ENCODE data around the gene SLC9C1. TPM values are rescaled to one million over a fixed set of nuclear protein-coding genes. Genes with fewer than 3 reads are reported as not detected.

Gene SLC9C1
- total RNA-seq, 1 donor = 0.45 TPM

DNA sequence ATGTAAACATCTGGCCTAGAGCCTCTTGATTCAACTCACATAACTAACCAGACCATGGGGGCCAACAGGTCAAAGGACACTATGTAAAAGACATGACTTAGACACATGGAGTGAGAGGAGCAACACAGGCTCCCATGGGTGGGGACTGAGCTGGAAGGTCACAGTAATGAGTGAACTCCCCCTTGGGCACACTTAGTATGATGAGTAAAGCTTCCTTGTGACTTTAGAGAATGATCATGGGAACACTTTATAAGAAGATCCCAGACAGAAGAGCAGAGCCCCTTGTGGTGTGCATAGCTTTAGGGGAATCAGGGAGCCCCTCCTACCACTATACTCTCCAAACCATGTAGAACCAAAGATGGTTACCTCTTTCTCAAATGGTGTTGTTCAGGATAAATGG, 171.1 kb downstream of the SLC9C1 start:
- no peak overlapping the region for H3K4me3 ChIP-seq (ENCODE audit: low read depth, low read length)
- no peak for DNase-seq (ENCODE audit: low read depth)
- TF ChIP-seq, protein P1, sequence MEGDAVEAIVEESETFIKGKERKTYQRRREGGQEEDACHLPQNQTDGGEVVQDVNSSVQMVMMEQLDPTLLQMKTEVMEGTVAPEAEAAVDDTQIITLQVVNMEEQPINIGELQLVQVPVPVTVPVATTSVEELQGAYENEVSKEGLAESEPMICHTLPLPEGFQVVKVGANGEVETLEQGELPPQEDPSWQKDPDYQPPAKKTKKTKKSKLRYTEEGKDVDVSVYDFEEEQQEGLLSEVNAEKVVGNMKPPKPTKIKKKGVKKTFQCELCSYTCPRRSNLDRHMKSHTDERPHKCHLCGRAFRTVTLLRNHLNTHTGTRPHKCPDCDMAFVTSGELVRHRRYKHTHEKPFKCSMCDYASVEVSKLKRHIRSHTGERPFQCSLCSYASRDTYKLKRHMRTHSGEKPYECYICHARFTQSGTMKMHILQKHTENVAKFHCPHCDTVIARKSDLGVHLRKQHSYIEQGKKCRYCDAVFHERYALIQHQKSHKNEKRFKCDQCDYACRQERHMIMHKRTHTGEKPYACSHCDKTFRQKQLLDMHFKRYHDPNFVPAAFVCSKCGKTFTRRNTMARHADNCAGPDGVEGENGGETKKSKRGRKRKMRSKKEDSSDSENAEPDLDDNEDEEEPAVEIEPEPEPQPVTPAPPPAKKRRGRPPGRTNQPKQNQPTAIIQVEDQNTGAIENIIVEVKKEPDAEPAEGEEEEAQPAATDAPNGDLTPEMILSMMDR (IDR thresholded peaks at IDR 0.05; ENCODE audit: insufficient read depth, low read length) = no peak

DNA sequence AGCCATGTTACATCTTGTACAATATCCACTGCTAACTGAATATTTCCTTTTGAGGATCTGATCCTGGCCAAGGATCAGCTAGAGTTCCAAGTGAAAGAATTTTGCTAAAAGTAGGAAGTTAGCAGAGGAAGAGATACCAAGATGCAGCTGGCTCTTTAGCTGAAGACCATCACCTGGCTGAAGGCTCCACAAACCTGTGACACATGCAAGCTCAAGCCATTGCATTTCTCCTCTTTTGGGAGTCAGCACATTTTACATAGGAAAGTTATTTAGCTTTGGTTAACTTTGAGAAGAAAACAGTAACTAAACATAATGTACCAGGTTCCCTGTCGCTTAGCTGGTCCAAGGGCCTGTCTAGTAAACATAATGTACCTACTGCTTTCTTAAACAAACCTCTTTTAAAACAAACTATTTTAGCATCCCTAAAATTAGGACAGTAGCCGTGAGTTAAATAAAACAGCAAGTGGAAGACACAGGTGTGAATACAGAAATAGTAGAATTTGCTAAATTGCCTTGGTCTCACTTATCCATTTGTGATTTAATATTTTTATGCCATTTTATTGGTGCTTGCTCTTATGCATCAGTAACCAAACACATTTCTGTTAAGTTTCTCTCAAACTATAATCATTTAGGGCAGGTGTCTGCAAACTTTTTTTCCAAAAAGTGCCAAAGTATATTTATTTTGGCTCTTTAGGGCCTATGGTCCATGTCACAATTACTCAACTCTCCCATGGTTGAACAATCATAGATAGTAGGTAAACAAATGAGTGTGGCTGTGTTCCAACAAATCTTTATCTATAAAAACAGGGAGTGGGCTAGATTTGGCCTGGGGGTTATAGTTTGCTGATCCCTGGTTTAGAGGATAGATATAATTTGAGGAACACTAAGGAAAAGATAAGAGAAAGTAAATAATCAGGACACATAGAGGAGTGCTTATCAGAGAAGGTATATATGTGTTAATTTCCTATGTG, 172.2 kb downstream of the SLC9C1 start:
- DNase-seq (ENCODE audit: low read depth) = no peak
- TF ChIP-seq, protein P1 (IDR thresholded peaks at IDR 0.05; ENCODE audit: insufficient read depth, low read length) = no peak
- H3K4me3 ChIP-seq (ENCODE audit: low read depth, low read length) = no peak overlapping the region

GRCh38 chr3:112119962-112120836, 173.8 kb downstream of the SLC9C1 start:
- DNase-seq (ENCODE audit: low read depth) = no peak
- no peak overlapping the region for H3K4me3 ChIP-seq (ENCODE audit: low read depth, low read length)
- TF ChIP-seq, protein P1 (IDR thresholded peaks at IDR 0.05; ENCODE audit: insufficient read depth, low read length) = no peak

DNA sequence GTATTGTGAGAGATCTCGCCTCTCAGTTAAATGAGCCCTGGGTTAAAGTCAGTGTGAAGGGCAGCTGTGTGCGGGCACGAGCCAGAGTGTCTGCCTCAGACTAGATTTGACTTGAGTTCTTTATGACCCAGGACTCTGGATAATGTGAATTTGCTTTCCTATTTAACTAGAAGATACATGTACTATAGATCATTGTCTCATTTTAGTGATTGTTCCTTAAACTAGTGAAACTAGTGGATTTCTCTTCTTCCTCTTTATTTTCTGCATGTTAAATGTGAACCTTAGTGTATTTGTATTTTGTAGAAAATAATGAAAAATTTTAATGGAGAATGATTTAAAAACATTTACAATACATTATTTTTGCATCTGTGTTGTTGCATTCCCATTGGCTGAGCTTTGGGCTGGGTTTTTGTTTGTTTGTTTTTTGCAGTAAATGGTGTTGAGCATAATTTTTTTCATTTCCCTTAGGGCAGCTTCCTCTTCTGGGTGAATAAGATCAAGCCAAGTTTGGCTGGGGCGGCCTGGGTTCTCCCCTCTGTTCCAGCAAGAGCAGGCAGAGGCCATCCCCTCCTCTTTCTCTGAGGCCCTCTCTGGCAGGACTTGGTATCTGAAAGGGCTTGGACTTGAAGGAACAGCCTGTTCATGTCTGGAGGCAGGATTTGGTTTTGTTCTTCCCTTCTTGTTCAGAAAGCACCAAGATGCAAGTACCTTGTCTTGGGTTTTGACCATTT, 176.0 kb downstream of the SLC9C1 start:
- no peak for DNase-seq (ENCODE audit: low read depth)
- H3K4me3 ChIP-seq (ENCODE audit: low read depth, low read length) = no peak overlapping the region
- TF ChIP-seq, protein P1 (IDR thresholded peaks at IDR 0.05; ENCODE audit: insufficient read depth, low read length) = no peak

DNA sequence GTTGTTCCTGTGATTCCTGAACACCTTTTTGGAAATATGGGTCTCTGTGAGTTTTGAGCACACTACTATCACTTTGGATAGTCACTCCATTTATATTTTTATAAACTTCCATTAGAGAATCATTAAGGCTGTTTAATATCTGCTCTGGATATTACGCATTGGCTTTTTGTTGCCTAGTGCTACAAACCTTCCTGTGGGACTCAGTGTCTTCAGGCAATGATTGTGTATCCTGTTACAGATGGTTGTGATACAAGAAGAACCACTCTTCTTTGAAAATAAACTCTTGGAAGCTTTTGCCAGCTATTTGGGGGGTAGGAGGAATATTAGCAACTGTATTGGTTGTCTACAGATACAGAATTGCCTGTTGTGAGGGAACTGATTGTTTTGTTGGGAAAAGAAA, 176.6 kb downstream of the SLC9C1 start:
- H3K4me3 ChIP-seq (ENCODE audit: low read depth, low read length) = no peak overlapping the region
- TF ChIP-seq, protein P1 (IDR thresholded peaks at IDR 0.05; ENCODE audit: insufficient read depth, low read length) = no peak
- DNase-seq (ENCODE audit: low read depth) = no peak

DNA sequence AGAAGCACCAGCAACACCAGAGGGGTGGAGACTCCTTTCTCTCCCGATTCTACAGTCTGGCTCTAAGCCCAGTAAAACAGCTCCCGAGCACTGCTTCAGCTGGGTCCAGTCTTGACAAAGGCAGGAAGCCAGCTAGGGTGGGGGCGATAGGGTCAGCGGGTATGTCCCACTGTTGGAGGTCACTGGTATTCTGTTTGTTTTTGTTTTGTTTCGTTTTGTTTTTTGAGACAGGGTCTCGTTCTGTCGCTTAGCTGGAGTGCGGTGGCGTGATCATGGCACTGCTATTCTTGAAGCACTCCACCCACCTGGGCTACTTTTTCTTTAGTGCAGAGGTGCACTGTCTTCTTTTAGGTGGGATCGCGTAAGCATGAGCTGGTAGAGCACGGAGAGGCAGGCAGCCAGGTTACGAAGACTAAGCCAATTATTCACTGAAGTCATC, 177.2 kb downstream of the SLC9C1 start:
- TF ChIP-seq, protein P1 (IDR thresholded peaks at IDR 0.05; ENCODE audit: insufficient read depth, low read length) = no peak
- DNase-seq (ENCODE audit: low read depth) = no peak
- no peak overlapping the region for H3K4me3 ChIP-seq (ENCODE audit: low read depth, low read length)
